Measurements from ENCODE around the gene BCKDK. TPM values are rescaled to one million over a fixed set of nuclear protein-coding genes. Genes with fewer than 3 reads are reported as not detected.

Gene BCKDK
- 10 to 100 TPM; 21.4 to 50.3 (median 30.1) TPM for polyA plus RNA-seq

DNA sequence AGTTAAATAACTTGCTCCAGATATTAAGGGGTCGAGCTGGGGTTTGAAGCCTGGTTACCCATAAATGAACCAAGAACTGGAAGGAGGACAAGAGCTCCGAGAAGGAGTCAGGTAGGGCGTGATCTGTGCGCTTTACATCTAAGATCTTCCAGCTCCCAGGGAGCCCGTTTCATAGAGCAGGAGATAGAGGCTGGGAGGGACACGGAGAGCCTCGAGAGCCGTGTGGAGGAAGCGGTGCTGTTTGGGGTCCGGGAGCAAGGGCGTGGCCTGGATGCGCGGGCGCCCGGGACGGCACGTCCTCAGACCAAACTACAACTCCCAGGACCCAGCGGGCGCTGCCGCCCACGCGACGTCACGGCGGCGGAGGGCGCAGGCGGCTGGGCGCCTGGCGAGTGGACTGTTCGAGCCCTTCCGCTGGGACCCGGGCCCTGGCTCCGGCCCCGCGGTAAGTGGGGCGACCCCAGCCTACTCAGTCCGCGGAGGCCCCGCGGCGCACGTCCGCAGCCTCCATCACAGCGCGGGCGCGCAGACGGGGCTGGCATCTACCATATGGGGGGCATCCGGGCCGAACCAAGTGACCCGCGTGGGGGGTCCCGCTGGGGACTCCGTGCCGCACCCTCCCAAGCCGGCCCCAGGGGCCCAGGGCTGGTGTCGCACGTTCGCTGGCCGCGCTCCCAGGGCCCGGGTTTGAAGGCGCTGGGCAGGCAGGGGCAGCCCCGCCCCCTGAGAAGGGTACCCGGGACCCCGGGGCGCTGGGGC, at the start of gene BCKDK:
BCKDK (plus strand) TSS at position 352 of the 759 bp plus-strand sequence. CDS start 838 bp downstream, outside the sequence.
- no peaks in the 10 kb centered on the region for H3K9me3 Mint-ChIP-seq
- H3K4me1 Mint-ChIP-seq: peaks cover 15 to 16% of the 10 kb centered on the region in 2 donors
- H3K27me3 Mint-ChIP-seq (ENCODE audit: low read depth in 3 of 3): peaks cover 0 to 5% (median 0%) of the 10 kb centered on the region in 3 donors
- peak; percentile 41 to 47 (median 41) for DNase-seq
- peak within 1 kb of the TSS; percentile 80 to 89 (median 84) for H3K4me3 Mint-ChIP-seq
- peaks cover 0 to 8% (median 4%) of the 10 kb centered on the region in 3 donors for H3K36me3 Mint-ChIP-seq
- peak within 1 kb of the TSS; percentile 47 to 81 (median 65) for H3K27ac Mint-ChIP-seq

- Mint-ChIP-seq H3K27me3 (ENCODE audit: low read depth in 3 of 3) (peaks cover 4 to 9% (median 5%) of the 10 kb centered on the region in 3 donors), H3K4me1 (peaks cover 49 to 56% of the 10 kb centered on the region in 2 donors), H3K9me3 (no peaks in the 10 kb centered on the region), H3K4me3 (no peak overlapping the region), H3K27ac (no peak overlapping the region), H3K36me3 (peaks cover 0 to 8% (median 6%) of the 10 kb centered on the region in 3 donors)
- DNase-seq: no peak
Observed at GRCh38 chr16:31061126-31061812, 46.9 kb upstream of the BCKDK start.

DNA sequence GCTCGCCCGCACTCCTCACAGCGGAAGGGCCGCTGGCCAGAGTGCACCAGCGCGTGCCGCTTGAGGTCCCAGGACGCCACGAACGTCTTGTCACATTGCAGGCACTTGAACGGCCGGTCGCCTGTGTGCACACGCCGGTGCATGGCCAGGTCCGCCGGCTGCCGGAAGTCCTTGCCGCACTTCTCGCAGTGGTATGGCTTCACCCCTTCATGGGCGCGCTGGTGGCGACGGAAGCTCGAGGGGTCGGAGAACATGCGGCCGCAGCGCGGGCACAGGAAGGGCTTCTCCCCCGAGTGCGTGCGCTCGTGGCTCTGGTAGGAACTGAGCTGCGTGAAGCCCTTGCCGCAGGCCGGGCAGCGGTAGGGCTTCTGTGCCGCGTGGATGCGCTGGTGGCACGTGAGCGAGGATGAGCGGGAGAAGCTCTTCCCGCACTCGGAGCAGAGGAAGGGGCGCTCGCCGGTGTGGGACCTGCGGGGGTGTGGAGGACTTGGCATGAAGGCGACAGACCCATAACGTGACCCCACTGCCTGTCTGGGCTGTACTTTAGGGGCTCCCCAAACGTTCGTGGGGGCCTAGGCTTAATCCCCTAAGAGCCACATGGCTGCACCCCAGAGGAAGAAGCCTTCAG, 46.3 kb upstream of the BCKDK start:
- Mint-ChIP-seq H3K27ac (peak overlapping the region in 1 of 6 donors; percentile 66), H3K9me3 (no peaks in the 10 kb centered on the region)

DNA sequence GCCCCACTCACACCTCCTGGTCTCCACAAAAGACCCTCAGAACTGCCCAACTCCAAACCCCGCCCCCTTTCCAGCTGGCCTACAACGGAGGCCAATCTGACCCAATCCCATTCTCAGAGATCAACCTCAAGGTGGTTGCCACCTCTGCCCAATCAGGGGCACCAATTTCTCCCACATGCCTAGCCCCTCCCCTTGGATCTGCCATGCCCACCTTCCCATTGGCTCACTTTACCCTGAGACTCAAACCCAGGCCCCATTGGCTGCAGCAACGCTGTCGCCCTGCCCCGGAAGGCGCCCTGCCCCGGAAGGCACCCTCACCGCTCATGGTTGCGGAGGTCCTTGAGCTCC, 44.7 kb upstream of the BCKDK start:
- peak overlapping the region; percentile 79 to 96 (median 93) for H3K27ac Mint-ChIP-seq
- H3K36me3 Mint-ChIP-seq: peaks cover 0 to 8% (median 6%) of the 10 kb centered on the region in 3 donors
- H3K27me3 Mint-ChIP-seq (ENCODE audit: low read depth in 3 of 3): peaks cover 4 to 6% (median 6%) of the 10 kb centered on the region in 3 donors
- peak overlapping the region; percentile 83 to 87 (median 86) for H3K4me3 Mint-ChIP-seq
- peak in 1 of 3 donors; percentile 25 for DNase-seq
- peaks cover 63 to 67% of the 10 kb centered on the region in 2 donors for H3K4me1 Mint-ChIP-seq
- H3K9me3 Mint-ChIP-seq: no peaks in the 10 kb centered on the region

More for the DNA sequence above, 46.3 kb upstream of the BCKDK start:
- Mint-ChIP-seq H3K36me3 (peaks cover 0 to 8% (median 6%) of the 10 kb centered on the region in 3 donors), H3K4me3 (peak overlapping the region in 4 of 5 donors; percentile 15 to 30 (median 23)), H3K27me3 (ENCODE audit: low read depth in 3 of 3) (peaks cover 4 to 9% (median 5%) of the 10 kb centered on the region in 3 donors), H3K4me1 (peaks cover 56 to 61% of the 10 kb centered on the region in 2 donors)
- DNase-seq: no peak

GRCh38 chr16:31063843-31064611, 44.2 kb upstream of the BCKDK start:
- Mint-ChIP-seq H3K4me1 (peaks cover 66 to 68% of the 10 kb centered on the region in 2 donors), H3K9me3 (no peaks in the 10 kb centered on the region), H3K36me3 (peaks cover 0 to 8% (median 6%) of the 10 kb centered on the region in 3 donors), H3K4me3 (peak overlapping the region; percentile 83 to 87 (median 86)), H3K27ac (peak overlapping the region; percentile 79 to 96 (median 93)), H3K27me3 (ENCODE audit: low read depth in 3 of 3) (peaks cover 4 to 7% (median 6%) of the 10 kb centered on the region in 3 donors)
- DNase-seq: peak; percentile 71 to 77 (median 76)

DNA sequence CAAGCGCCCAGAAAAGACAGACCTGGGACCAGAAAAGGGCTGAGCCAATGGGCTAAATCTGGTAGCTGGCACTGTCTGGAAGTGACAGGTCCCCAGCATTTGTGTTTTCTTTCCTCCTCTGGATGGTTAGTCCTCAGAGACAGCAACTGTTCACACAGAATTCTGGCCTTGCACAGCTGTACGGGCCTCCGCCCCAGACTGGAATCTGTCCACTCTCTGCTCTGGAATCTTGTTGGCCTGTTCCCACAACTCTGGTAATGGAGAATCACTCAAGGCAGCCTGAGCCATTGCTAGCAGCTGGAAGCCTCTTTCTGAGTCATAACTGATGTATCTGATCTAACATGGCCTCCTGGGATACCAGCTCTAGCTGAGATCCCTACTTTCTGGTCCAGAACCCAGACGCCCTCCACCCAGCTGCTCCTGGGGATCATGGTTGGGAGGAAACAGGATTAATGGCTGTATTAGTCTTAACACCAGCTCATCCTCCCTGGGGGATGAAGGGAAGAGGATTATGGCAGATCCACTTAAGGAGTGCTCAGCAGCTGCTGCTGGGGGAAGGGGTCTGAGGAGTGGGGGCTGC, 43.2 kb upstream of the BCKDK start:
- H3K27me3 Mint-ChIP-seq (ENCODE audit: low read depth in 3 of 3): peaks cover 4 to 7% (median 6%) of the 10 kb centered on the region in 3 donors
- H3K36me3 Mint-ChIP-seq: peaks cover 0 to 8% (median 3%) of the 10 kb centered on the region in 3 donors
- no peaks in the 10 kb centered on the region for H3K9me3 Mint-ChIP-seq
- peak overlapping the region; percentile 83 to 87 (median 86) for H3K4me3 Mint-ChIP-seq
- H3K27ac Mint-ChIP-seq: peak overlapping the region; percentile 79 to 96 (median 93)
- peaks cover 68 to 69% of the 10 kb centered on the region in 2 donors for H3K4me1 Mint-ChIP-seq
- no peak for DNase-seq

GRCh38 chr16:31067342-31067741, 40.8 kb upstream of the BCKDK start:
- peaks cover 0 to 3% (median 0%) of the 10 kb centered on the region in 3 donors for H3K36me3 Mint-ChIP-seq
- H3K9me3 Mint-ChIP-seq: no peaks in the 10 kb centered on the region
- no peak for DNase-seq
- H3K4me1 Mint-ChIP-seq: peaks cover 61 to 71% of the 10 kb centered on the region in 2 donors
- H3K27ac Mint-ChIP-seq: peak overlapping the region in 5 of 6 donors; percentile 54 to 81 (median 69)
- peaks cover 6 to 7% (median 6%) of the 10 kb centered on the region in 3 donors for H3K27me3 Mint-ChIP-seq (ENCODE audit: low read depth in 3 of 3)
- no peak overlapping the region for H3K4me3 Mint-ChIP-seq

GRCh38 chr16:31071861-31072260, 36.3 kb upstream of the BCKDK start:
- peaks cover 45 to 60% of the 10 kb centered on the region in 2 donors for H3K4me1 Mint-ChIP-seq
- peak overlapping the region; percentile 85 to 95 (median 90) for H3K27ac Mint-ChIP-seq
- no peaks in the 10 kb centered on the region for H3K9me3 Mint-ChIP-seq
- no peak for DNase-seq
- peak overlapping the region; percentile 94 to 96 (median 95) for H3K4me3 Mint-ChIP-seq
- peaks cover 2 to 18% (median 17%) of the 10 kb centered on the region in 3 donors for H3K27me3 Mint-ChIP-seq (ENCODE audit: low read depth in 3 of 3)
- H3K36me3 Mint-ChIP-seq: peaks cover 0 to 3% (median 0%) of the 10 kb centered on the region in 3 donors

- H3K4me1 Mint-ChIP-seq: peaks cover 43 to 53% of the 10 kb centered on the region in 2 donors
- no peaks in the 10 kb centered on the region for H3K9me3 Mint-ChIP-seq
- H3K36me3 Mint-ChIP-seq: peaks cover 0 to 3% (median 0%) of the 10 kb centered on the region in 3 donors
- H3K4me3 Mint-ChIP-seq: peak overlapping the region; percentile 94 to 96 (median 95)
- peak overlapping the region; percentile 85 to 95 (median 90) for H3K27ac Mint-ChIP-seq
- no peak for DNase-seq
- H3K27me3 Mint-ChIP-seq (ENCODE audit: low read depth in 3 of 3): peaks cover 2 to 18% (median 17%) of the 10 kb centered on the region in 3 donors
Observed at GRCh38 chr16:31072540-31073141, 35.5 kb upstream of the BCKDK start.

DNA sequence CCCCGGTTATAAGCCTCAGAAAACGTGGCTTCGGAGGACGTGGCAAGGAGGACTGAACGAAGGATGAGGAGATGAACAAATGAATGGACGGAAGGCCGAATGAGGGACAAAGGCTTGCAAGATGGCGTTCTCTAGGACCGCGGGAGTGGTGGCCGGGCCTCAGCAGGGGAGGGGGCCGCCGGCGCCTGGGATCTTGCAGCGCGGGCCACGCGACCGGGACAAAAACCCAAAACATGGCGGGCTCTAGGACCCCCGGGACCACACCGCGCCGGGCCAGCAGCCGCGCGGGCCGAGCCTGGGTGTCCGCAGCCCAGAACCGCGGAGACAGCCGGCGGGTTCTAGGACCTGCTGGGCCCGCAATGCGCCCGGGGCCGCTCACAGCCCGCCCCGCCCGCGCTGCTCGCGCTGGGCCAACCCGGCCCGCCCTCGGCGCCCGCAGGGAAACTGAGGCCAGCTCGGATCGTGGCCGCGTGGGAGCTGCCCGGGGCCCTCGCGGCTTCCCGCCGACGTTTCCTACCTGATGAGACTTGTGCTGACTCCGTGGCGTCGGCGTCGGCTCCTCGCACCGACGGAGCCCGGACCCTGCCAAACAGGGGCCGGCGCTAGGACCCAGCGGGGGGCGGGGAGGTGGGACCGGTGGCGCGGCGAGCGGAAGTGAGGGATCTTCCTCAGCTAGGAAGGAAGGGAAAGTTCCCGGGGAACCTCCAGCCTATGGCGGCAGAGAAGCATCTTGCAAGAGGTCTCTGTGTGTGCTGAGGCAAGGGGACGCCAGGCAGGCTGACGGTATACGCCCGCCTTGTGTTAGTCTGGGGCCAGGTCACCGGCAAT, 34.8 kb upstream of the BCKDK start:
- Mint-ChIP-seq H3K36me3 (peaks cover 0 to 8% (median 4%) of the 10 kb centered on the region in 3 donors), H3K27me3 (ENCODE audit: low read depth in 3 of 3) (peaks cover 2 to 18% (median 17%) of the 10 kb centered on the region in 3 donors), H3K27ac (peak overlapping the region; percentile 95 to 99 (median 97)), H3K4me1 (peaks cover 48 to 49% of the 10 kb centered on the region in 2 donors), H3K4me3 (peak overlapping the region; percentile 94 to 96 (median 95)), H3K9me3 (no peaks in the 10 kb centered on the region)
- peak; percentile 85 to 86 (median 85) for DNase-seq

DNA sequence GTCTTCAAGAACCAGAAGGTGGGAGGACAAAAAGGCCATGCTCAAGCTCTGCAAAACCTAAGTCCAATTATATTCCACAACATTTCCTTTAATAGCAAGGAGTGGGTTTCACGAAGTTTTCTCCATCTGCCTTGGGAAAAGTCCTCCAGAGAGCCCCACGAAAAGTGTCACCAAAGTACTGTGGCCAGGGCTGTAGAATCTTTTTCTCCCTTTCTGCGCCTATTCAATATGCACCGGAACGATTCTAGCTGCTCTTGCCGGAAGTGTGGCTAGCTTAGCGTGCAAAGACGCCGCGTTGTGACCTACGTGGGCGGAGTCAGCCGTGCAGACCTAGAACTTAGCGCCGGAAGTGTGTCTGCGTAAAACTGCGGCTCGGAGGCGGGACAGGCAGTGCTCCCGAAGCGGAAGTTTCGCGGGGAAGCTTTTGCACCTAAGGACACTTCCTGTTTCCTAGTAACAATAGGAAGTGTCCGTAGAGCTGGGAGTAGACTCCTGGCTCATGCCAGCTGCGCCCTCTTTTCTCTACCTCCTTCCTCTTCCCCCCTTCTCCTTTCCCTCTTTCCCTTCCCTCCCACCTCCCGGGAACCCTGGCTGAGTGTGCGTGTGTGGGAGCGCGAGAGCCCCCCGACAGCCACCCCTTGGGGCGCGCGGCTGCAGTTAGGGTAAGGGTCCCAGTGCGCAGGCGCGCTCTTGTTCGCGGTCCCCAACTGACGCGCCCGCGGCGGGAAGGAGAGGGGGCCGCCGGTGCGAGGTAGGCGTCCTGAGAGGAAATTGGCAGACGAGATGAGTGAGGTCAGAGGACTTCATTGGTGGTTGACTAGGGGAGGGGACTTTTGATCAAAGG, 34.0 kb upstream of the BCKDK start, which contains the start of the genes ZNF646 and ZNF668:
ZNF646 (plus strand) TSS at position 453 of the 844 bp plus-strand sequence. CDS start 1,903 bp downstream, outside the sequence.
ZNF668 (minus strand) TSS at position 271 of the 844 bp plus-strand sequence. CDS start 9,781 bp downstream, outside the sequence.
- H3K27me3 Mint-ChIP-seq (ENCODE audit: low read depth in 3 of 3): peaks cover 4 to 20% (median 15%) of the 10 kb centered on the region in 3 donors
- H3K36me3 Mint-ChIP-seq: peaks cover 0 to 8% (median 4%) of the 10 kb centered on the region in 3 donors
- H3K27ac Mint-ChIP-seq: peak within 1 kb of the TSS; percentile 95 to 99 (median 97)
- H3K4me3 Mint-ChIP-seq: peak within 1 kb of the TSS; percentile 94 to 96 (median 95)
- H3K4me1 Mint-ChIP-seq: peaks cover 45 to 50% of the 10 kb centered on the region in 2 donors
- no peaks in the 10 kb centered on the region for H3K9me3 Mint-ChIP-seq
- DNase-seq: peak; percentile 96 to 97 (median 97)
